Neuron (in vitro differentiated cells): ENCODE measurements around the gene CASKIN2.
"Not testable (repeated sequence)": the region's sequence is repeated elsewhere in the genome, so short reads cannot be mapped to it uniquely, and the experiment has no call there.

Experiments used
- H2AFZ ChIP-seq: one replicate; pipeline ENCODE4 v1.6.1; 2013; ENCODE audit warnings: low read depth, mild to moderate bottlenecking, inconsistent platforms, low read length, moderate library complexity
- H3K27me3 ChIP-seq: one replicate; pipeline ENCODE4 v1.6.1; 2013; ENCODE audit warnings: low read length; ENCODE audit not compliant: insufficient read depth
- H3K36me3 ChIP-seq: one replicate; pipeline ENCODE4 v1.6.1; 2013; ENCODE audit warnings: low read length; ENCODE audit not compliant: insufficient read depth
- H3K4me1 ChIP-seq: one replicate; pipeline ENCODE4 v1.6.1; 2013; ENCODE audit warnings: low read length; ENCODE audit not compliant: insufficient read depth
- H3K4me3 ChIP-seq: 2 replicates; pipeline ENCODE4 v1.5.1; 2013; ENCODE audit warnings: mild to moderate bottlenecking, low read length, moderate library complexity
- H3K9me3 ChIP-seq: one replicate; pipeline ENCODE4 v1.6.1; 2013; ENCODE audit warnings: low read length

The CASKIN2 gene

DNA sequence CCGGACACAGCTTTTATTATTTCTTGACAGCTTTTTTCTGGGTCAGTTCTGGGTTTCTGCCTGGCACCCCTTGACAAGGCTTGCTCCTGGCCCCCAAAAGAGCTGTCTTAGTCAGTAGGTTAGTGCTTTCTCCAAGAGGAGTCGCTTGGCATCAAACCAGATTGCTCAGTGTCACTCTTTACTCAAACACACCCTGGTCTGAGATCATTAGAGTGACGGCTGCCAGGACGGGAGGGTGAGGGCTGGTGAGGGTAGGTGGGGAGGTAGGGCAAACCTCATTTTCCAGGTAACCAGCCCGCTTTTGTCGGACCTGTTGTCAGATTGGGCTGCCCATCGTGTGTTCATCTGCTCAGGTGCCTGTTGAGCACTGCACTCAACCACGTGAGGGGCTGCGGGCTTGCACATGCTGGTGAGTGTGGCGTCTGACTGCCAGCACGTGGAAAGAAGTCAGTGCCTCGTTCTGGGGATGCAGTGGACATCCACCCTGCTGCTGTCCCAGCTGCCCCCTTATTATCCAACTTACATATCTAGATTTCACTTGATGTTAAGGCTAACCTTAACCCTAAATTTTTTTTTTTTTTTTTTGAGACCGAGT lies 46.5 kb downstream of the CASKIN2 start:
- Histone ChIP-seq H2AFZ (no peak overlapping the region), H3K36me3 (peaks cover 23% of the 10 kb centered on the region), H3K4me3 (no peak overlapping the region), H3K4me1 (no peaks in the 10 kb centered on the region), H3K9me3 (no peaks in the 10 kb centered on the region), H3K27me3 (no peaks in the 10 kb centered on the region)

DNA sequence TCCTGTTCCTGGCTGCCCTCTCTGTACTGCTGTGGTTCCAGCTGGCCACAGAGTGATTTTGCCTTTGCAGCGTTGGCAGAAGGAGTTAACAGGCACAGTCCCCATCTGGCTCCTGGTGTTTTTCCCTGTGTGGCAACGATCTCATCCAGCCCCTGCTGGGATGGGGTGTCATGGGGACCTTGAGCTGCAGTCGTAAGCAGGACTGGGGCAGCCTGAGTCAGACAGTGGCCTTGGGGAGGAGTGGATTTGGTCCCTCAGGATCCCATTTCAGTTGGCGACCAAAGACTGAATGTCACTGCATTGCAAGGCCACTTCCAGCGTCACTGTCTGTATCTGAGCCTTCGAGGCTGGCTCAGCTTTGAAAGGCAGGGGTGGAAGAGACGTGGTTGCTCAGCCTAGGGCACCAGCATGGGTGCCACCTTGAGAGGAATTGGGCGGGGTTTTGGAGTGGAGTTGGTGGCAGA lies 47.0 kb downstream of the CASKIN2 start:
- Histone ChIP-seq H3K36me3 (peaks cover 20% of the 10 kb centered on the region), H2AFZ (no peak overlapping the region), H3K4me1 (no peaks in the 10 kb centered on the region), H3K27me3 (no peaks in the 10 kb centered on the region), H3K9me3 (no peaks in the 10 kb centered on the region), H3K4me3 (no peak overlapping the region)

DNA sequence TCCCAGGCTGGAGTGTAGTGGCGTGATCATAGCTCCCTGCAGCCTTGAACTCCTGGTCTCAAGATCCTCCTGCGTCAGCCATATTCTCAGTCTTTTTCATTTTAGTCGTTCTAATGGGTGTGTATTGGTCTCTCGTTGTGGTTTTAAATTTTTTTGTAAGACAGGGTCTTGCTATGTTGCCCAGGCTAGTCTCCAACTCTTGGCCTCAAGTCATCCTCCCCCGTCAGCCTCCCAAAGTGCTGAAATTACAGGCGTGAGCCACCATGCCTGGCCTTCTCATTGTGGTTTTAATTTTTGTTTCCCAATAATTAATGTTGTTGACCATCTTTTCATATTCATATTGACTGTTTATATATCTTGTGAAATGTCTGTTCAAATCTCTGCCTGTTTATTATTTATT lies 50.3 kb downstream of the CASKIN2 start:
- H3K4me3 ChIP-seq: no peak overlapping the region
- no peaks in the 10 kb centered on the region for H3K4me1 ChIP-seq
- no peak overlapping the region for H2AFZ ChIP-seq
- peaks cover 4% of the 10 kb centered on the region for H3K36me3 ChIP-seq
- no peaks in the 10 kb centered on the region for H3K27me3 ChIP-seq
- H3K9me3 ChIP-seq: no peaks in the 10 kb centered on the region

DNA sequence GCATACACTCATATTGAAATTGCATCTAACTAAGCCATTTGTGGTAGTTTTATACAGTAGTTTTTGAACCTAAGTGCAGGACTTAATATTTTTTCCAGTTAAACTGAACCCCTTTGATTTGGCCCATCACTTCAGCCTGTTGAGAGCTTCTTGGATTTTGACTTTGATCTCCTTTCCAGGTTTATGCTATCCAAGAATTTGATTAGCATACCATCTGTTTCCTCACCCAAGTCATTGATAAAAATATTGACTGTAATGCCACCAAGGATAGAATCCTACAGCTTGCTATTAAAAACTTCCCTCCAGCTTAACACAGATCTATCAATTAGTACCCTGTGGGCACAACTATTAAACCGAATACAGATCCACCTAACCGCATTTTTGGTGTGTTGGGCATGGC lies 51.7 kb downstream of the CASKIN2 start:
- no peaks in the 10 kb centered on the region for H3K9me3 ChIP-seq

DNA sequence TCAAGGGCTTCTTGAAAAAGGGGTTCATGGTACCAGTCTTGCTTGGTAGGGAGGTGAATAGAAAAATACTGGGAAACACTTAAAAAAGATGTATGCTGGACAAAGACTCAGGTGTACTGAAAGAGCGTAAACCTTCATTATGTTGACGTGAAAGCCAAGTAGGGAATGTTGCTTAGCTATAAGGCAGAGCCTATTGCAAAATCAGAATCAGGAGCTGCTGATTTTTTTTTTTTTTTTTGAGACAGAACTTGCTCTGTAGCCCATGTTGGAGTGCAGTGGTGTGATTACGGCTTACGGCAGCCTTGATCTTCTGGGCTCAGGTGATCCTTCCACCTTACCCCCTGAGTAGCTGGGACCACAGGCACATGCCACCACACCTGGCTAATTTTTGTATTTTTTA lies 55.0 kb downstream of the CASKIN2 start:
- peaks cover 13% of the 10 kb centered on the region for H3K4me1 ChIP-seq
- H3K4me3 ChIP-seq: no peak overlapping the region
- peaks cover 2% of the 10 kb centered on the region for H3K36me3 ChIP-seq
- H3K9me3 ChIP-seq: no peaks in the 10 kb centered on the region
- H2AFZ ChIP-seq: no peak overlapping the region
- H3K27me3 ChIP-seq: no peaks in the 10 kb centered on the region

More for the DNA sequence above, 51.7 kb downstream of the CASKIN2 start:
- Histone ChIP-seq H3K27me3 (no peaks in the 10 kb centered on the region), H3K36me3 (peaks cover 2% of the 10 kb centered on the region), H2AFZ (no peak overlapping the region), H3K4me3 (no peak overlapping the region), H3K4me1 (no peaks in the 10 kb centered on the region)

- Histone ChIP-seq H3K4me1 (peaks cover 13% of the 10 kb centered on the region), H3K9me3 (no peaks in the 10 kb centered on the region), H3K36me3 (peaks cover 2% of the 10 kb centered on the region)
These were observed 55.6 kb downstream of the CASKIN2 start for GRCh38 chr17:75459590-75460267.

DNA sequence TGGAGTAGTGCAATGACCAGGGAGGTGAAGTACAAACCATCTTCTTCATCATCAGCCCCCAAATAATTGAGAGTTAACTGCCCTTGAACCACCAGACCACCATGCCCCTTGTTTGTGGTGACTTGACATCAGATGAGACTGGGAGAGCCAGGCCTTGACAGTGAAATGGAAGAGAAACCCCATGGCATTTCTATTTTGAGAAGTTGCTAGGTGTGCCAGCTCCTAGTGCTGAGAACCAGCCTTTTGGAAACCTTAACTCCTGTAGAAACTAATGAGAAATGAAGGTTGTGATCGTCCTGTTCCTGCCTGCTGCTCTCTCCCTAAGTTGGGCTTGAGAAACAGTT lies 56.1 kb downstream of the CASKIN2 start:
- no peaks in the 10 kb centered on the region for H3K9me3 ChIP-seq
- peaks cover 2% of the 10 kb centered on the region for H3K36me3 ChIP-seq
- H3K27me3 ChIP-seq: no peaks in the 10 kb centered on the region
- no peak overlapping the region for H3K4me3 ChIP-seq
- H3K4me1 ChIP-seq: peaks cover 13% of the 10 kb centered on the region
- H2AFZ ChIP-seq: no peak overlapping the region

More at GRCh38 chr17:75459590-75460267, 55.6 kb downstream of the CASKIN2 start:
- H3K4me3 ChIP-seq: no peak overlapping the region
- no peaks in the 10 kb centered on the region for H3K27me3 ChIP-seq
- no peak overlapping the region for H2AFZ ChIP-seq

- no peaks in the 10 kb centered on the region for H3K36me3 ChIP-seq
- H3K4me1 ChIP-seq: peaks cover 13% of the 10 kb centered on the region
- no peaks in the 10 kb centered on the region for H3K9me3 ChIP-seq
- H3K27me3 ChIP-seq: no peaks in the 10 kb centered on the region
- peak overlapping the region; percentile 6 for H2AFZ ChIP-seq
- peak overlapping the region; percentile 86 for H3K4me3 ChIP-seq
These were observed 58.2 kb downstream of the CASKIN2 start for GRCh38 chr17:75457047-75457654.

- Histone ChIP-seq H3K9me3 (no peaks in the 10 kb centered on the region), H2AFZ (peak within 1 kb of the TSS; percentile 80), H3K4me1 (peaks cover 13% of the 10 kb centered on the region), H3K36me3 (no peaks in the 10 kb centered on the region), H3K4me3 (peak within 1 kb of the TSS; percentile 86), H3K27me3 (no peaks in the 10 kb centered on the region)
These were observed 58.8 kb downstream of the CASKIN2 start, which contains the start of gene TMEM94 for GRCh38 chr17:75456417-75457046. Gene TMEM94 (plus strand): TSS chr17:75456635. CDS start chr17:75471906, 15,271 bp downstream.

DNA sequence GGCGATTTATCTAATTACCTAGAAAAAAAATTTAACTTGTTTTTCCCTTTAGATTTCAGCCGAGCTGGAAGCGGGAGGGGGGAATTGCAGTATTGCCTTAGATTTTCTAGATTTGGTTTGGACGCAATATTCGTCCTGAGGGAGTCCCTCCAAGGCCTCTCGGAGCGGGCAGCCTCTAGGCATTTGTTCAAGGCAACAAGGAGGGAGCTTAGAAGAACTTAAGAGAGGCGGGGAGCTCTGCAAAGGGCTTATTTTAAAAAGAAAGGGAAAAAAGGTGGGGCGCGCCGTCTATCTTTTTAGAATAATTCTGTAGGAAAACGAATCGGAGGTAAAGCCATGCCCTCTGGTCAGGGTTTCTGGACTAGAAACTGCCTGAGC lies 59.3 kb downstream of the CASKIN2 start:
- no peaks in the 10 kb centered on the region for H3K9me3 ChIP-seq
- peaks cover 13% of the 10 kb centered on the region for H3K4me1 ChIP-seq
- peak overlapping the region; percentile 86 for H3K4me3 ChIP-seq
- no peaks in the 10 kb centered on the region for H3K36me3 ChIP-seq
- H3K27me3 ChIP-seq: no peaks in the 10 kb centered on the region
- peak overlapping the region; percentile 80 for H2AFZ ChIP-seq

- H3K27me3 ChIP-seq, H3K9me3 ChIP-seq: not testable (repeated sequence)
These were observed 60.7 kb downstream of the CASKIN2 start for GRCh38 chr17:75454672-75455071.

GRCh38 chr17:75454193-75454592 lies 61.1 kb downstream of the CASKIN2 start:
- no peaks in the 10 kb centered on the region for H3K27me3 ChIP-seq
- no peaks in the 10 kb centered on the region for H3K36me3 ChIP-seq
- peaks cover 13% of the 10 kb centered on the region for H3K4me1 ChIP-seq
- H2AFZ ChIP-seq: no peak overlapping the region
- H3K4me3 ChIP-seq: no peak overlapping the region
- H3K9me3 ChIP-seq: no peaks in the 10 kb centered on the region

More at GRCh38 chr17:75454672-75455071, 60.7 kb downstream of the CASKIN2 start:
- not testable (repeated sequence) for H3K36me3 ChIP-seq, H3K4me3 ChIP-seq, H2AFZ ChIP-seq
- H3K4me1 ChIP-seq: peaks cover 13% of the 10 kb centered on the region

- H3K4me3 ChIP-seq: no peak overlapping the region
- H3K4me1 ChIP-seq: no peaks in the 10 kb centered on the region
- H2AFZ ChIP-seq: no peak overlapping the region
- no peaks in the 10 kb centered on the region for H3K9me3 ChIP-seq
- H3K27me3 ChIP-seq: no peaks in the 10 kb centered on the region
- H3K36me3 ChIP-seq: no peaks in the 10 kb centered on the region
These were observed 65.1 kb downstream of the CASKIN2 start for GRCh38 chr17:75450270-75450669.
